Measurements from ENCODE around the gene SLC19A2.
A peak's percentile ranks its signal among the peaks of the same experiment; 100 is the strongest.

Gene SLC19A2

GRCh38 chr1:169456029-169456428, 29.7 kb downstream of the SLC19A2 start:
- Histone ChIP-seq H3K4me3 (ENCODE audit: low read depth, low read length) (no peak overlapping the region), H3K27me3 (ENCODE audit: insufficient read depth, low read length) (no peaks in the 10 kb centered on the region), H2AFZ (ENCODE audit: low read length, unreplicated experiment) (no peak overlapping the region), H3K4me1 (ENCODE audit: control insufficient read depth, insufficient read depth, low read length, unreplicated experiment) (no peaks in the 10 kb centered on the region), H3K79me2 (ENCODE audit: control insufficient read depth, insufficient read depth, low read length, unreplicated experiment) (no peaks in the 10 kb centered on the region), H3K27ac (ENCODE audit: low read depth, low read length) (no peak overlapping the region), H3K36me3 (ENCODE audit: insufficient read depth, low read length) (no peaks in the 10 kb centered on the region)

DNA sequence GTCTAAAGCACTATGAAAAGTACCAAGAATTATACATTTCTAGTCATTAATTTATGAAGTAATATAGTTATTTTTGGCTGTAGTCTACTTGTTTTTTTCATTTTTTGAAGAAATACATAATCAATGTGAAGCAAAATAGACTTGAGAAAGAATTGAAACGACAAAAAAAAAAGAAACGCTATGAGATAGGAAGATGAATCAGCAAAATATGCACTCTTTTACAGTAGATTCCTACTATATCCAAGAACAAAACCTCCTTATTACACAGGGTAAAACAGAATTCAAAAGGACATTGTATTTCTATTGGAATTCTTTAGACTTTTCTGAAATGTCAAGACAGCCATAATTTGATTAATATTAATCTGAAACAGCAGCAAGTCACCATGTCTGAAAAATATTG, 32.8 kb downstream of the SLC19A2 start:
- H3K4me1 ChIP-seq (ENCODE audit: control insufficient read depth, insufficient read depth, low read length, unreplicated experiment), result no peaks in the 10 kb centered on the region
- no peaks in the 10 kb centered on the region for H3K36me3 ChIP-seq (ENCODE audit: insufficient read depth, low read length)
- H3K79me2 ChIP-seq (ENCODE audit: control insufficient read depth, insufficient read depth, low read length, unreplicated experiment), result no peaks in the 10 kb centered on the region
- H2AFZ ChIP-seq (ENCODE audit: low read length, unreplicated experiment), result no peak overlapping the region
- no peaks in the 10 kb centered on the region for H3K27me3 ChIP-seq (ENCODE audit: insufficient read depth, low read length)
- no peak overlapping the region for H3K4me3 ChIP-seq (ENCODE audit: low read depth, low read length)
- no peak overlapping the region for H3K27ac ChIP-seq (ENCODE audit: low read depth, low read length)

GRCh38 chr1:169451218-169451824, 34.4 kb downstream of the SLC19A2 start:
- Histone ChIP-seq H3K27ac (ENCODE audit: low read depth, low read length) (no peak overlapping the region), H3K4me3 (ENCODE audit: low read depth, low read length) (no peak overlapping the region), H3K36me3 (ENCODE audit: insufficient read depth, low read length) (no peaks in the 10 kb centered on the region), H3K4me1 (ENCODE audit: control insufficient read depth, insufficient read depth, low read length, unreplicated experiment) (no peaks in the 10 kb centered on the region), H3K79me2 (ENCODE audit: control insufficient read depth, insufficient read depth, low read length, unreplicated experiment) (no peaks in the 10 kb centered on the region), H3K27me3 (ENCODE audit: insufficient read depth, low read length) (no peaks in the 10 kb centered on the region), H2AFZ (ENCODE audit: low read length, unreplicated experiment) (no peak overlapping the region)

DNA sequence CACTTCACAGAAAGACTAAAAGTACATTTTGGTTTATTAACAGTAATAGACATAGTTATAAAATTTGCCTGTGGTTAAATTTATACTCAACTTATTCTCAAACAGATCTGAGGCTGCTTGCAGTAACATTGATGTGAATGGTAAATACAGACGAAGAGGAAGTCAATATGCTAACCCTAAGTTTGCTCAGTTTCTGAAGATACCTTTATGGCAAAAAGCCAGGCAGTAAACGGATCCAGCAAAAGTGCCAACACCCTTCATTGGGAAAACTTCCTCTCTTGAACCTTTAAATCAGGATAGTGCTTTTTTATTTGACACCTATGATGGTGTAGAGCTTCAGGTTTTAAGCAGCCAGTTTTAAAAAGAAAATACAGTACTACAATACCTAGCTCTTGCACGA, 41.8 kb downstream of the SLC19A2 start:
- Histone ChIP-seq H3K4me3 (ENCODE audit: low read depth, low read length) (no peak overlapping the region), H3K27ac (ENCODE audit: low read depth, low read length) (no peak overlapping the region), H3K79me2 (ENCODE audit: control insufficient read depth, insufficient read depth, low read length, unreplicated experiment) (no peaks in the 10 kb centered on the region), H3K4me1 (ENCODE audit: control insufficient read depth, insufficient read depth, low read length, unreplicated experiment) (no peaks in the 10 kb centered on the region), H3K36me3 (ENCODE audit: insufficient read depth, low read length) (no peaks in the 10 kb centered on the region), H2AFZ (ENCODE audit: low read length, unreplicated experiment) (no peak overlapping the region), H3K27me3 (ENCODE audit: insufficient read depth, low read length) (peaks cover 37% of the 10 kb centered on the region)

GRCh38 chr1:169427081-169427641, 58.6 kb downstream of the SLC19A2 start, which contains the start of gene CCDC181:
Gene CCDC181, minus strand, starts transcription at chr1:169427474. Its CDS starts 2,547 bp downstream, at chr1:169424927.
- Histone ChIP-seq H3K79me2 (ENCODE audit: control insufficient read depth, insufficient read depth, low read length, unreplicated experiment) (no peaks in the 10 kb centered on the region), H3K4me1 (ENCODE audit: control insufficient read depth, insufficient read depth, low read length, unreplicated experiment) (peaks cover 11% of the 10 kb centered on the region), H2AFZ (ENCODE audit: low read length, unreplicated experiment) (peak within 1 kb of the TSS; percentile 97), H3K27me3 (ENCODE audit: insufficient read depth, low read length) (peaks cover 54% of the 10 kb centered on the region), H3K4me3 (ENCODE audit: low read depth, low read length) (peak within 1 kb of the TSS; percentile 80), H3K36me3 (ENCODE audit: insufficient read depth, low read length) (no peaks in the 10 kb centered on the region), H3K27ac (ENCODE audit: low read depth, low read length) (no peak within 1 kb of the TSS)

GRCh38 chr1:169426174-169426705, 59.5 kb downstream of the SLC19A2 start:
- Histone ChIP-seq H3K4me1 (ENCODE audit: control insufficient read depth, insufficient read depth, low read length, unreplicated experiment) (peaks cover 11% of the 10 kb centered on the region), H3K27me3 (ENCODE audit: insufficient read depth, low read length) (peaks cover 49% of the 10 kb centered on the region), H3K79me2 (ENCODE audit: control insufficient read depth, insufficient read depth, low read length, unreplicated experiment) (no peaks in the 10 kb centered on the region), H2AFZ (ENCODE audit: low read length, unreplicated experiment) (peak overlapping the region; percentile 42), H3K27ac (ENCODE audit: low read depth, low read length) (no peak overlapping the region), H3K36me3 (ENCODE audit: insufficient read depth, low read length) (no peaks in the 10 kb centered on the region), H3K4me3 (ENCODE audit: low read depth, low read length) (peak overlapping the region; percentile 80)

GRCh38 chr1:169421309-169421708, 64.4 kb downstream of the SLC19A2 start:
- no peaks in the 10 kb centered on the region for H3K36me3 ChIP-seq (ENCODE audit: insufficient read depth, low read length)
- peaks cover 24% of the 10 kb centered on the region for H3K27me3 ChIP-seq (ENCODE audit: insufficient read depth, low read length)
- H3K79me2 ChIP-seq (ENCODE audit: control insufficient read depth, insufficient read depth, low read length, unreplicated experiment), result no peaks in the 10 kb centered on the region
- H3K27ac ChIP-seq (ENCODE audit: low read depth, low read length), result no peak overlapping the region
- H3K4me3 ChIP-seq (ENCODE audit: low read depth, low read length), result no peak overlapping the region
- H2AFZ ChIP-seq (ENCODE audit: low read length, unreplicated experiment), result no peak overlapping the region
- H3K4me1 ChIP-seq (ENCODE audit: control insufficient read depth, insufficient read depth, low read length, unreplicated experiment), result peaks cover 2% of the 10 kb centered on the region

- Histone ChIP-seq H3K27me3 (ENCODE audit: insufficient read depth, low read length) (no peaks in the 10 kb centered on the region), H3K4me1 (ENCODE audit: control insufficient read depth, insufficient read depth, low read length, unreplicated experiment) (no peaks in the 10 kb centered on the region), H2AFZ (ENCODE audit: low read length, unreplicated experiment) (no peak overlapping the region), H3K4me3 (ENCODE audit: low read depth, low read length) (no peak overlapping the region), H3K27ac (ENCODE audit: low read depth, low read length) (no peak overlapping the region), H3K79me2 (ENCODE audit: control insufficient read depth, insufficient read depth, low read length, unreplicated experiment) (no peaks in the 10 kb centered on the region), H3K36me3 (ENCODE audit: insufficient read depth, low read length) (no peaks in the 10 kb centered on the region)
Measured at GRCh38 chr1:169414952-169415351, 70.8 kb downstream of the SLC19A2 start.

Data from ACC112 (cell line).